OCI-LY1 (cell line): ENCODE measurements around the gene ZNF552.

Source experiments
- H2AFZ ChIP-seq: fragments of 200-600 bp; sonication (generic), shearing (Covaris generic); 2 replicates; pipeline ENCODE4 v1.6.0; 2014; ENCODE audit warnings: antibody characterized with exemption, mild to moderate bottlenecking, low read length
- H3F3A ChIP-seq: fragments of 200-600 bp; sonication (generic), shearing (Covaris generic); 2 replicates; pipeline ENCODE4 v1.6.0; 2014; ENCODE audit warnings: mild to moderate bottlenecking, antibody characterized with exemption, low read length, moderate library complexity; ENCODE audit not compliant: insufficient read depth
- H3K27ac ChIP-seq: fragments of 200-600 bp; sonication (generic); 2 replicates; pipeline ENCODE4 v1.5.1; 2014; ENCODE audit warnings: low read length, mixed run types, mild to moderate bottlenecking, low read depth; ENCODE audit not compliant: poor library complexity, severe bottlenecking
- H3K27me3 ChIP-seq: fragments of 200-600 bp; sonication (generic); 2 replicates; pipeline ENCODE4 v1.6.0; 2014; ENCODE audit warnings: antibody characterized with exemption, mild to moderate bottlenecking, low read length, moderate library complexity; ENCODE audit not compliant: insufficient read depth
- H3K36me3 ChIP-seq: fragments of 200-600 bp; sonication (generic); 2 replicates; pipeline ENCODE4 v1.6.1; 2014; ENCODE audit warnings: mild to moderate bottlenecking, antibody characterized with exemption, low read length, moderate library complexity, mixed read lengths; ENCODE audit not compliant: insufficient read depth
- H3K4me1 ChIP-seq: fragments of 200-600 bp; sonication (generic); 2 replicates; pipeline ENCODE4 v1.5.1; 2014; ENCODE audit warnings: mild to moderate bottlenecking, low read length, moderate library complexity; ENCODE audit not compliant: insufficient read depth, severe bottlenecking
- H3K4me2 ChIP-seq: fragments of 200-600 bp; sonication (generic), shearing (Covaris generic); 2 replicates; pipeline ENCODE4 v1.6.1; 2014; ENCODE audit warnings: low read length
- H3K4me3 ChIP-seq: fragments of 200-600 bp; sonication (generic); 2 replicates; pipeline ENCODE4 v1.5.1; 2014; ENCODE audit warnings: low read length, low read depth, mild to moderate bottlenecking, mixed read lengths; ENCODE audit not compliant: poor library complexity, severe bottlenecking
- H3K79me2 ChIP-seq: fragments of 200-600 bp; shearing (Covaris generic); 2 replicates; pipeline ENCODE4 v1.6.1; 2016; ENCODE audit warnings: mixed run types, low read length, mixed read lengths; ENCODE audit not compliant: insufficient read depth
- H3K9ac ChIP-seq: fragments of 200-600 bp; sonication (generic), shearing (Covaris generic); 2 replicates; pipeline ENCODE4 v1.6.1; 2014; ENCODE audit warnings: mild to moderate bottlenecking, low read length, mixed read lengths
- H3K9me2 ChIP-seq: fragments of 200-600 bp; sonication (generic), shearing (Covaris generic); 2 replicates; pipeline ENCODE4 v1.6.1; 2014; ENCODE audit warnings: low read depth, mild to moderate bottlenecking, low read length, mixed read lengths
- H3K9me3 ChIP-seq: fragments of 200-600 bp; shearing (Covaris generic); 2 replicates; pipeline ENCODE4 v1.6.1; 2014; ENCODE audit warnings: low read length, mixed read lengths
- H4K20me1 ChIP-seq: fragments of 200-600 bp; sonication (generic), shearing (Covaris generic); 2 replicates; pipeline ENCODE4 v1.6.0; 2016; ENCODE audit warnings: mild to moderate bottlenecking, low read length; ENCODE audit not compliant: insufficient read depth
- EZH2 ChIP-seq: fragments of 200-600 bp; sonication (generic), shearing (Covaris generic); IDR thresholded peaks from 2 replicates; pipeline ENCODE4 v1.8.0; 2017; ENCODE audit warnings: borderline replicate concordance, mixed run types, mild to moderate bottlenecking, antibody characterized with exemption, low read length, moderate library complexity, mixed read lengths
- TF ChIP-seq, protein P1 (sequence below): fragments of 200-600 bp; sonication (generic), shearing (Covaris generic); IDR thresholded peaks from 2 replicates; pipeline ENCODE4 v1.5.1; 2017; ENCODE audit warnings: mild to moderate bottlenecking, antibody characterized with exemption, low read length, moderate library complexity, mixed read lengths

The ZNF552 gene

DNA sequence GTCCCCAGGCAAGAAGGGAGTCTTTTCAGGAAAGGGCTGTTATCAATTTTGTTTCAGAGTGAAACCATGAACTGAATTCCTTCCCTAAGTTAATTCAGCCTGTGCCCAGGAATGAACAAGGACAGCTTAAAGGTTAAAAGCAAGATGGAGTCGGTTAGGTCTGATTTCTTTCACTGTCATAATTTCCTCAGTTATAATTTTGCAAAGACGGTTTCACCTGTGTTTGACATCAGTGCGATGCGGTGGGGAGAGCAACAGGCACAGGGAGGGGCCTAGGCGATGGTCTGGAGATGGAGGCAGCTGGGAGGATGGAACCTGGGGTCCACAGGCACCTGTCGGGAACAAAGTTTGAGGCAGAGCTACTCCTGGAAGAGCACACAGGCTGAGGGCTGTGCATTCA, 5.9 kb upstream of the ZNF552 start:
- Histone ChIP-seq H2AFZ (no peak overlapping the region), H3K9me2 (no peaks in the 10 kb centered on the region)

GRCh38 chr19:57819475-57820148, 4.9 kb upstream of the ZNF552 start:
- peak overlapping the region; percentile 90 for H3K4me2 ChIP-seq
- no peaks in the 10 kb centered on the region for H4K20me1 ChIP-seq
- H3K36me3 ChIP-seq, result peaks cover 28% of the 10 kb centered on the region
- H3F3A ChIP-seq, result no peaks in the 10 kb centered on the region
- H3K27me3 ChIP-seq, result no peaks in the 10 kb centered on the region
- peak overlapping the region; percentile 98 for H3K4me3 ChIP-seq
- no peaks in the 10 kb centered on the region for H3K9me2 ChIP-seq
- peak overlapping the region; percentile 64 for H3K27ac ChIP-seq
- peak overlapping the region; percentile 98 for H3K9ac ChIP-seq
- H3K4me1 ChIP-seq, result peaks cover 34% of the 10 kb centered on the region
- TF ChIP-seq, protein P1, sequence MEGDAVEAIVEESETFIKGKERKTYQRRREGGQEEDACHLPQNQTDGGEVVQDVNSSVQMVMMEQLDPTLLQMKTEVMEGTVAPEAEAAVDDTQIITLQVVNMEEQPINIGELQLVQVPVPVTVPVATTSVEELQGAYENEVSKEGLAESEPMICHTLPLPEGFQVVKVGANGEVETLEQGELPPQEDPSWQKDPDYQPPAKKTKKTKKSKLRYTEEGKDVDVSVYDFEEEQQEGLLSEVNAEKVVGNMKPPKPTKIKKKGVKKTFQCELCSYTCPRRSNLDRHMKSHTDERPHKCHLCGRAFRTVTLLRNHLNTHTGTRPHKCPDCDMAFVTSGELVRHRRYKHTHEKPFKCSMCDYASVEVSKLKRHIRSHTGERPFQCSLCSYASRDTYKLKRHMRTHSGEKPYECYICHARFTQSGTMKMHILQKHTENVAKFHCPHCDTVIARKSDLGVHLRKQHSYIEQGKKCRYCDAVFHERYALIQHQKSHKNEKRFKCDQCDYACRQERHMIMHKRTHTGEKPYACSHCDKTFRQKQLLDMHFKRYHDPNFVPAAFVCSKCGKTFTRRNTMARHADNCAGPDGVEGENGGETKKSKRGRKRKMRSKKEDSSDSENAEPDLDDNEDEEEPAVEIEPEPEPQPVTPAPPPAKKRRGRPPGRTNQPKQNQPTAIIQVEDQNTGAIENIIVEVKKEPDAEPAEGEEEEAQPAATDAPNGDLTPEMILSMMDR, result peak; percentile 28; the same call in 1 of the 2 replicates
- TF ChIP-seq EZH2, result no peak
- no peaks in the 10 kb centered on the region for H3K9me3 ChIP-seq
- H3K79me2 ChIP-seq, result peaks cover 39% of the 10 kb centered on the region
- H2AFZ ChIP-seq, result no peak overlapping the region

More for the DNA sequence above, 5.9 kb upstream of the ZNF552 start:
- Histone ChIP-seq H3K4me1 (peaks cover 29% of the 10 kb centered on the region), H3K36me3 (peaks cover 37% of the 10 kb centered on the region), H4K20me1 (no peaks in the 10 kb centered on the region), H3K9ac (peak overlapping the region; percentile 98), H3K79me2 (peaks cover 46% of the 10 kb centered on the region), H3K4me2 (peak overlapping the region; percentile 90), H3K4me3 (peak overlapping the region; percentile 98), H3K9me3 (no peaks in the 10 kb centered on the region), H3K27me3 (no peaks in the 10 kb centered on the region), H3F3A (no peaks in the 10 kb centered on the region), H3K27ac (peak overlapping the region; percentile 64)
- TF ChIP-seq, protein P1, result no peak
- TF ChIP-seq EZH2, result no peak

DNA sequence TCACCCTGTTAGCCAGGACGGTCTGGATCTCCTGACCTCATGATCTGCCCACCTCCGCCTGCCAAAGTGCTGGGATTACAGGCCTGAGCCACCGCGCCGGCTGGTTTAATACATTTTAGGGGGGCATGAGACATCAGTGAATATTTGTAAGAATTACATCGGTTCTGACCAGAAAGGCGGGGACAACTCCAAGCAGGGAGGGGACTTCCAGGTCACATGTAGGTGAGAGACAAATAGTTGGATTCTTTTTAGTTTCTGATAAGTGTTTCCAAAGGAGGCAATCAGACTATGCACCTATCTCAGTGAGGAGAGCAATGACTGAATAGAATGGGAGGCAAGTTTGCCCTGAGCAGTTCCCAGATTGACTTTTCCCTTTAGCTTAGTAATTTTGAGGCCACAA, 3.7 kb upstream of the ZNF552 start:
- H3K4me3 ChIP-seq, result peak overlapping the region; percentile 98
- no peak overlapping the region for H2AFZ ChIP-seq
- no peaks in the 10 kb centered on the region for H3K27me3 ChIP-seq
- peak overlapping the region; percentile 98; the same call in 1 of the 2 replicates for H3K9ac ChIP-seq
- H3K27ac ChIP-seq, result no peak overlapping the region
- peak overlapping the region; percentile 90; the same call in 1 of the 2 replicates for H3K4me2 ChIP-seq
- no peaks in the 10 kb centered on the region for H3F3A ChIP-seq
- H3K4me1 ChIP-seq, result peaks cover 42% of the 10 kb centered on the region
- H3K9me2 ChIP-seq, result no peaks in the 10 kb centered on the region
- peaks cover 37% of the 10 kb centered on the region for H3K79me2 ChIP-seq
- no peaks in the 10 kb centered on the region for H3K9me3 ChIP-seq
- no peaks in the 10 kb centered on the region for H4K20me1 ChIP-seq
- H3K36me3 ChIP-seq, result peaks cover 18% of the 10 kb centered on the region; the same call in 1 of the 2 replicates
- no peak for TF ChIP-seq EZH2
- TF ChIP-seq, protein P1, result no peak
